Dendritic cell treated with granulocyte-macrophage colony-stimulating factor and Interleukin-4, amounts not matched to agents 40 ng/mL and 50 ng/mL, for 4 days (primary cell): ENCODE results near the gene LENG8.
"Not testable (repeated sequence)": the region's sequence is repeated elsewhere in the genome, so short reads cannot be mapped to it uniquely, and the experiment has no call there.

ENCODE experiments used
- H3K27ac Mint-ChIP-seq: one replicate; pipeline ENCODE4 v1.8.0; 2022; ENCODE audit warnings: mild to moderate bottlenecking, mixed read lengths
- H3K27me3 Mint-ChIP-seq: one replicate; pipeline ENCODE4 v1.8.0; 2022; ENCODE audit warnings: mild to moderate bottlenecking, mixed read lengths
- H3K36me3 Mint-ChIP-seq: one replicate; pipeline ENCODE4 v1.8.0; 2022; ENCODE audit warnings: low read depth, mixed read lengths
- H3K4me1 Mint-ChIP-seq: one replicate; pipeline ENCODE4 v1.8.0; 2022; ENCODE audit warnings: low read depth, mixed read lengths
- H3K4me3 Mint-ChIP-seq: one replicate; pipeline ENCODE4 v1.8.0; 2022; ENCODE audit warnings: mild to moderate bottlenecking, moderate library complexity, mixed read lengths
- H3K9me3 Mint-ChIP-seq: one replicate; pipeline ENCODE4 v1.8.0; 2022; ENCODE audit warnings: mixed read lengths
- intact Hi-C: fragments of 100-400 bp; cut with micrococcal nuclease; formaldehyde crosslinking; loops from one replicate; pipeline ENCODE4 v1.15.0; 2022

The LENG8 gene

DNA sequence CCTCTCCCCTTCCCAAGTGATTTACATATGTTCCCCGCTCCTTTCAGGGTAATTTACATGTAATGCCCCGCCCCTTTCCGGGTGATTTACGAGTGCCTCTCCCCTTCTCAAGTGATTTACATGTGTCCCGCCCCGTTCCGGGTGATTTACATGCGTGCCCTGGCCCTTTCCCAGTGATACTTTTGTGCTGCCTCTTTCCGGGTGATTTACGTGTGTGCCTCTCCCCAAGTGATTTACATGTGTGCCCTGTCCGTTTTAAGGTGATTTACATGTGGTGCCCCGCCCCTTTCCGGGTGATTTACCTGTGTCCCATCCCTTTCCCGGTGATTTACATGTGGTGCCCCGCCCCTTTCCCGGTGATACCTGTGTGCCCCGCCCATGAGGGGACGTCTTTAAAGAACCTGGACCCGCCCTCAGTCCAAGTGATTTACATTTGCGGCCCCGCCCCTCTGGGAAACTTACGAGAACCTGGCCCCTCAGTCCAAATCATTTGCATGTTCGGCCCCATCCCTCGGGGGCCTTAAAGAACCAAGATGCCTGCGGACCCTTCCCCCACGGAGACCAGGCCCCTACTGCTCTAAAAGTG lies 15.1 kb downstream of the LENG8 start:
- Mint-ChIP-seq H3K4me3 (peak overlapping the region; percentile 82), H3K4me1 (peaks cover 48% of the 10 kb centered on the region), H3K27ac (peak overlapping the region; percentile 95), H3K36me3 (peaks cover 38% of the 10 kb centered on the region), H3K27me3 (peaks cover 33% of the 10 kb centered on the region), H3K9me3 (no peaks in the 10 kb centered on the region)
- intact Hi-C loops: no loop called here

DNA sequence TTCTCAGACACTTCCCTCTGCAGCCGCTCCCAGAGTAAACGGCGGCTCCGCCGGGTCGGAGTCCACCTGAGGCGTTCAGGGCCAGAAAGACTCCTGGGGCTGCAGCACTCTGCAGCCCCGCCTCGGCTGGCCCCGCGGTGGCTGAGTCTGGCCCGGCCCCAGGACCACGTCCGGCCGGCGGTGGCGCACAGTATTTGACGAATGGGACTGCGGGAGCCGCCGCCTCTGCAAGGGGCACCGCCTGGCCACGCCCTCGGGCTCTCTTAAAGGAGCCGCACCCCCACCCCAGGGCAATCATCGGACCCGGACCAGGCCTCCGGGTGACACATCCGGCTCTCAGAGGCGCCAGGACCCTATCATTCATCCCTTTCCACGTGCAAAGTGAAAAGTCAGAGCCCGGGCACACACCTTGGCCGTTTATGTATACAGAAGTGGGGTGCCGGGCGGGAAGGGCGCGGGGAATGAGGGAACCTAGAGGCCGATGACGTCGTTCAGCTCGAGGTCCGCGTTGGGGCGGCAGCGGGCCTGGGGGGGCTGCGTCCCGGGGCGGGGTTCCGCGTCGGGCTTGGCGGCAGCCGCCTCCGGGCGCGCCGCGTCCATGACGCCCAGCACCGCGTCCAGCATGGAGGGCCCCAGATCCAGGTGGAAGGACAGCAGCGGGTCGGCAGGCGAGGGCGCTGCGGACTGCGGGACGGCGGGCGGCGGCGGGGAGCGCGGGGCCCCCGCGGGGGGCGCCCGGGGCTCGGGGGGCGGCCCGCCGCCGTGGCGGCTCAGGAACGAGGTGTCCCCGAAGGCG lies 15.8 kb downstream of the LENG8 start:
- peak overlapping the region; percentile 82 for H3K4me3 Mint-ChIP-seq

GRCh38 chr19:54465426-54466109 lies 16.6 kb downstream of the LENG8 start:
- Mint-ChIP-seq H3K27ac (peak overlapping the region; percentile 39), H3K9me3 (no peaks in the 10 kb centered on the region), H3K36me3 (peaks cover 23% of the 10 kb centered on the region), H3K27me3 (peaks cover 48% of the 10 kb centered on the region), H3K4me1 (peaks cover 47% of the 10 kb centered on the region), H3K4me3 (peak overlapping the region; percentile 54)
- intact Hi-C loops: no loop called here

More for the DNA sequence above, 15.8 kb downstream of the LENG8 start:
- H3K27me3 Mint-ChIP-seq: peaks cover 40% of the 10 kb centered on the region
- H3K27ac Mint-ChIP-seq: peak overlapping the region; percentile 95
- no peaks in the 10 kb centered on the region for H3K9me3 Mint-ChIP-seq
- peaks cover 31% of the 10 kb centered on the region for H3K36me3 Mint-ChIP-seq
- peaks cover 45% of the 10 kb centered on the region for H3K4me1 Mint-ChIP-seq
- intact Hi-C loops: no loop called here

GRCh38 chr19:54466110-54466480 lies 17.1 kb downstream of the LENG8 start:
- H3K9me3 Mint-ChIP-seq, intact Hi-C loops, H3K4me3 Mint-ChIP-seq: not testable (repeated sequence)
- H3K27me3 Mint-ChIP-seq: peaks cover 53% of the 10 kb centered on the region
- peaks cover 46% of the 10 kb centered on the region for H3K4me1 Mint-ChIP-seq
- peaks cover 18% of the 10 kb centered on the region for H3K36me3 Mint-ChIP-seq
- peak overlapping the region; percentile 39 for H3K27ac Mint-ChIP-seq

DNA sequence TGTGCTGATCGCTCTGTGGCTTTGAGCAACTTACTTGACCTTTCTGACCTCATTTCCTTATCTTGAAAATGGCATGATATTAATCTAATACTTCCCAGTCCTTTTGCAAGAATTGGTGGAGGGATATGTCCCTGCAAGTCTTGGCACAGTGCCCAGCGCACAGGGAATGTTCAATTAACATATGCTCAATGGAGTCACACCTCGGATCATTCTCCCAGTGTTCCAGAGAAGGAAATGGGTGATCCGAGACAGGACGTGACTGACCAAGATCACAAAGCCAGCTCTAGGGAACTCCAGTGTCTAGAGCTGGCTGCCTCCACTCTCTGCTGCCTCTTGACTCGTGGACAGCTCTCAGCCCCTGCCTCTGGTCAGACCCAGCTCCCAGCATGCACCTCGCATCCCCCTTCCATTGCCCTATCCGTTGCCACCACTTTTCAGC lies 20.5 kb downstream of the LENG8 start:
- Mint-ChIP-seq H3K36me3 (no peaks in the 10 kb centered on the region), H3K4me3 (no peak overlapping the region), H3K27me3 (peaks cover 75% of the 10 kb centered on the region), H3K4me1 (peaks cover 34% of the 10 kb centered on the region), H3K27ac (no peak overlapping the region), H3K9me3 (no peaks in the 10 kb centered on the region)
- intact Hi-C loops: no loop called here

GRCh38 chr19:54470276-54470887 lies 21.4 kb downstream of the LENG8 start:
- H3K36me3 Mint-ChIP-seq: no peaks in the 10 kb centered on the region
- H3K27ac Mint-ChIP-seq: no peak overlapping the region
- H3K9me3 Mint-ChIP-seq: no peaks in the 10 kb centered on the region
- no peak overlapping the region for H3K4me3 Mint-ChIP-seq
- peaks cover 29% of the 10 kb centered on the region for H3K4me1 Mint-ChIP-seq
- intact Hi-C loops: no loop called here
- H3K27me3 Mint-ChIP-seq: peaks cover 80% of the 10 kb centered on the region

DNA sequence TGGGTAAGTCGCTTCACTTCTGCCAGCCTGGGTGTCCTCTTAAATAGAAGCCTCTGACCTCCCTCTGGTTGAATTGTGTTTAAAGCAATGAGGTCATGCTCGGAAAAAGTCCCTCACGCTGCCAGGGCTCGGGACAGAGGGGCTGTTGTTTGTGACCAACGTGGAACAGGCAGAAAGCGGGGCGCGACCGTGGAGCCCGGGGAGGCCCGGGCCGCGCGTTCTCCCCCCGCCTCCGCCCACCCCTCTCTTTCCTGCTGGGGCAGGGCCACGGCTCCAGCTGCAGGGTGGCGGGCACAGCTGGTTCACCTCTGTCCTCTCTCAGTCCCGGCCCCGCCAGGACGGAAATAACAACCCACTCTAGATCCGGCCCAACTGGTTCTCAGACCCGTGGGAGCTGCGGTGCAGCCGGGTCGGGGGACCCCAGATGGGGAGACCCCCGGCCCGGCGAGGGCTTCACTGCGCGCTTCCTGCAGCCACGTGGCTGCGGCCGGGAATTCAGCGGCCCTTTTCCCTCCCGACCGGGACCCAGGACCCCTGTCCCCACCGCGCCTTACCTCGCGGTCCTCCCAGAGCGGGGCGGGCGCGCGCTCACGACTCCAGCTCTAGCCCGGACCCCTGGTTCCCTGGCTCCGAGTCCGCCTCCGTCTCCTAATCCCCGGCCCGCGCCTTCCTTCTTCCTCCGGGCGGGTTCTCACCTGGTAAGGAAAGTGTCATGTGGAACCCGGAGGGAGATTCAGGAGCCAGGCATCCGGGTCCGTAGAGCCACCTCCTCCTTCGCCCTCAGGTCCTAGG lies 22.2 kb downstream of the LENG8 start:
- Mint-ChIP-seq H3K36me3 (no peaks in the 10 kb centered on the region), H3K27ac (peak overlapping the region; percentile 61), H3K27me3 (peaks cover 80% of the 10 kb centered on the region), H3K4me3 (peak overlapping the region; percentile 31), H3K4me1 (peaks cover 29% of the 10 kb centered on the region), H3K9me3 (no peaks in the 10 kb centered on the region)
- intact Hi-C loops: no loop called here

- Mint-ChIP-seq H3K9me3 (no peaks in the 10 kb centered on the region), H3K4me3 (peak within 1 kb of the TSS; percentile 18), H3K27me3 (peaks cover 87% of the 10 kb centered on the region), H3K4me1 (peaks cover 41% of the 10 kb centered on the region), H3K27ac (peak within 1 kb of the TSS; percentile 6), H3K36me3 (no peaks in the 10 kb centered on the region)
- intact Hi-C loops: no loop called here
Measured at GRCh38 chr19:54473071-54473891, 24.3 kb downstream of the LENG8 start, which contains the start of gene CDC42EP5. CDC42EP5 (minus strand) TSS chr19:54473296; CDS start chr19:54465547, 7,749 bp downstream.

DNA sequence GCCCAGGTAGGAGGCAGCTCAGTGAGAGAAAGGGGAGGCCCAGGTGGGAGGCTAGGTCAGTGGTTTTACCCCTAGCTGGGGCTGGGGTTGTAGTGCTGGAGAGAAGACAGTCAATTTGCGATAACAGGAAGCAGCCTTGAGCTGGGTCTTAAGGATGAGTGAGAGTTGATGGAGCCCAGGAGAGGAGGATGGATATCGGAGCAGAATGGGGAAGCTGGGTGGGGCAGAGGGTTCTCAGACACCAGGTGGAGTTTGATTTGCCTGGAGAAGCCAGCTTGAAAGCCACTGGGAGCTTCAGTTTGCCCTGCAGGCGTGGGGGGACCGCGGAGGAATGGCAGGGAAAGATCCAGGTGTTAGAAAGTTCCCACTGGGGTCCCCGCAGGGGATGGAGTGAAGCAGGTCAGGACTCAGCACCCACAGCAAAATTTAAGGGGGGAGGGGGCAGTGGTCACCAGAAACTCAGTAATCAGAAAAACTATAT lies 24.9 kb downstream of the LENG8 start:
- H3K27me3 Mint-ChIP-seq: peaks cover 88% of the 10 kb centered on the region
- peak overlapping the region; percentile 6 for H3K27ac Mint-ChIP-seq
- no peaks in the 10 kb centered on the region for H3K9me3 Mint-ChIP-seq
- peaks cover 47% of the 10 kb centered on the region for H3K4me1 Mint-ChIP-seq
- no peaks in the 10 kb centered on the region for H3K36me3 Mint-ChIP-seq
- intact Hi-C loops: no loop called here
- no peak overlapping the region for H3K4me3 Mint-ChIP-seq

DNA sequence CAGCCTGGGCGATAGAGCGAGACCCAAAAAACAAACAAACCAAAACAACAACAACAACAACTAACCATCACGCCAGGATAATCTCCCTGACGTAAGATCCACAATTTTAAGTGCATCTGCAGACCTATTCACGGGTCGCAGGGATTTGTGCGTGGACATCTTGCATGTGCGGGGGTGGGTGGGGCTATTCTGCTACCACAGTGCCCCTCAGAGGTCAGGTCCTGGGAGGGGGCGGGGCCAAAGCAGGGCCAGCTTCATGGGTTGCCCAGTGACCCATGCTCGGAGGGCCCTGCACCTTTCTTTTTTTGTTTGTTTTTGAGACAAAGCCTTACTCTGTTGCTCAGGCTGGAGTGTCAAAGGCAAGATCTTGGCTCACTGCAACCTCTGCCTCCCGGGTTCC lies 26.7 kb downstream of the LENG8 start:
- Mint-ChIP-seq H3K9me3 (no peaks in the 10 kb centered on the region), H3K4me3 (no peak overlapping the region), H3K27me3 (peaks cover 83% of the 10 kb centered on the region), H3K27ac (no peak overlapping the region), H3K4me1 (peaks cover 49% of the 10 kb centered on the region), H3K36me3 (no peaks in the 10 kb centered on the region)
- intact Hi-C loops: loop anchor here (5.0 kb wide), 1 partner anchor 447 kb away; no protein-coding TSS in a partner anchor

DNA sequence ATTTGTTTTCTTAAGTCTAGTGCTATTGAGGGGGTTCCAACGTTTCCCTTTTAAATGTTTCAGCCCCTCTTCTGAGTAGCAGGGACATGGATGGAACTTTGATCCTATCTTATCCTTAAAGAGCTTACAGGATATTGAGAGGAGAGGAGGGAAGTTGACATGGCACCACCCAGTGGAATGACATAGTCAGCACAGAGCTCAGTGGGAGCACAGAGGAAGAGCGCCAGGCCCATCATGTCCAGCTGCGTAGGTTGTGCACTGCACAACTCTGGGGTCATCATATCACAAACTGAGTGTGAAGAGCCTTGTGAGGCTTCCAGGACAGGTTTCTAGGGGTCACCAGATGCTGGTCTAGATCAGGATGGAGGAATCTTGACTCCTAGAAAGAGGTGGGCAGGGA lies 28.7 kb downstream of the LENG8 start:
- intact Hi-C loops: loop anchor here (5.0 kb wide), 1 partner anchor 445 kb away; no protein-coding TSS in a partner anchor
- Mint-ChIP-seq H3K4me1 (peaks cover 60% of the 10 kb centered on the region), H3K27me3 (peaks cover 87% of the 10 kb centered on the region), H3K36me3 (no peaks in the 10 kb centered on the region), H3K4me3 (no peak overlapping the region), H3K9me3 (no peaks in the 10 kb centered on the region), H3K27ac (no peak overlapping the region)

GRCh38 chr19:54478677-54479266 lies 29.8 kb downstream of the LENG8 start:
- Mint-ChIP-seq H3K4me3 (no peak overlapping the region), H3K27me3 (peaks cover 82% of the 10 kb centered on the region), H3K4me1 (peaks cover 56% of the 10 kb centered on the region), H3K36me3 (no peaks in the 10 kb centered on the region), H3K27ac (no peak overlapping the region), H3K9me3 (no peaks in the 10 kb centered on the region)
- intact Hi-C loops: loop anchor here (5.0 kb wide), 1 partner anchor 444 kb away; no protein-coding TSS in a partner anchor
